ENCODE data around the gene GFM2. TPM values are rescaled to one million over a fixed set of nuclear protein-coding genes. Genes with fewer than 3 reads are reported as not detected.
"Not testable (repeated sequence)": the region's sequence is repeated elsewhere in the genome, so short reads cannot be mapped to it uniquely, and the experiment has no call there.

The GFM2 gene
- total RNA-seq, 1 donor from 2014 or later, result 32.0 TPM

DNA sequence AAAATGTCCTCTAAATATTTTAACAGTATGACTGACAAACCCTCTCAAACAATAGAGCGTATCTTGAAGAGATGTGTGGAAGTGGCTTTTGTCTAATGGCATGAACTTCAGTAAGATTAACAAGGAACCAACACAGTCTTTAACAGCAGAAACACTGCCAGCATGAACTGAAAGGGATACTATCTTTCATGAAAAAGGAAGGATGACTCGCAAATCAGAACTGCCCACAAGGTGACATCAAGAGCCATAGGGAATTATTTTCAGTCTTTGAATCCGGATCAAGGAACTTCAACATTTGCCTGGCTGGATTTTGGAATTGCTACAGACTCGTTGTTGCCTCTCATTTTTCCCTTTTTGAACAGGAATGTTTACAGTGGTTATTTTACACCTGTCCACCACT, 87.0 kb downstream of the GFM2 start:
- H3K4me3 Mint-ChIP-seq, result no peak overlapping the region
- H3K27ac Mint-ChIP-seq, result no peak overlapping the region
- H3K36me3 Mint-ChIP-seq, result no peaks in the 10 kb centered on the region
- H3K9me3 Mint-ChIP-seq, result no peaks in the 10 kb centered on the region
- no peak for DNase-seq (ENCODE audit: extremely low spot score, unreplicated experiment)
- TF ChIP-seq CTCF (conservative IDR thresholded peaks at IDR 0.05), result no peak
- H3K27me3 Mint-ChIP-seq, result no peaks in the 10 kb centered on the region
- H3K4me1 Mint-ChIP-seq (ENCODE audit: unreplicated experiment), result peaks cover 4% of the 10 kb centered on the region

DNA sequence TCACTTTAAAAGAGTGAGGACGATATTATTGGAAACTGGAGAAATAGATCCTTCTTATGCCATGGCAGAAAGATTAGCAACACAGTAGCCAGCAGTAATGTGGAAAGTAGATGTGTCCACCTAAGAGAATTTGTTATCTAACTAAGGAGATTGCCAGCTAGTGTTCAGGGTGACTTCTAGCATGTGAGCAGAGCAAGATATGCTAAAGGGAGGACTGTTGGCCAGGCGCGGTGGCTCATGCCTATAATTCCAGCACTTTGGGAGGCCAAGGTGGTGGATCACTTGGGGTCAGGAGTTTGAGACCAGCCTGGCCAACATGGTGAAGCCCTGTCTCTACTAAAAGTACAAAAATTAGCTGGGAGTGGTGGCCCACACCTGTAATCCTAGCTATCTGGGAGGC, 87.6 kb downstream of the GFM2 start:
- not testable (repeated sequence) for H3K27ac Mint-ChIP-seq; H3K4me1 Mint-ChIP-seq (ENCODE audit: unreplicated experiment); H3K9me3 Mint-ChIP-seq; H3K36me3 Mint-ChIP-seq; H3K4me3 Mint-ChIP-seq; DNase-seq (ENCODE audit: extremely low spot score, unreplicated experiment); H3K27me3 Mint-ChIP-seq

DNA sequence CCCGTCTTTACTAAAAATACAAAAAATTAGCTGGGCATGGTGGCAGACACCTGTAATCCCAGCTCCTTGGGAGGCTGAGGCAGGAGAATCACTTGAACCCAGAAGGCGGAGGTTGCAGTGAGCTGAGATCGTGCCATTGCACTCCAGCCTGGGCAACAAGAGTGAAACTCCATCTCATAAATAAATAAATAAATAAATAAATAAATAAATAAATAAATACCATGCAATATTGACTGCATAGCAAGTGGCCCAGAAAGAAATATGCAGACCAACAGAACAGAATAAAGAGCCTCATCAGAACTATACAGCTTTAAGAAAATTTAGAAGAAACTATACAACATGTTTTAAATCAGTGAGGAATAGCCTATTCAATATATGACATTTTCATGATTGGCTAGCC, 88.8 kb downstream of the GFM2 start:
- H3K36me3 Mint-ChIP-seq; H3K27me3 Mint-ChIP-seq; H3K4me1 Mint-ChIP-seq (ENCODE audit: unreplicated experiment); DNase-seq (ENCODE audit: extremely low spot score, unreplicated experiment); H3K27ac Mint-ChIP-seq; H3K4me3 Mint-ChIP-seq; H3K9me3 Mint-ChIP-seq: not testable (repeated sequence)

DNA sequence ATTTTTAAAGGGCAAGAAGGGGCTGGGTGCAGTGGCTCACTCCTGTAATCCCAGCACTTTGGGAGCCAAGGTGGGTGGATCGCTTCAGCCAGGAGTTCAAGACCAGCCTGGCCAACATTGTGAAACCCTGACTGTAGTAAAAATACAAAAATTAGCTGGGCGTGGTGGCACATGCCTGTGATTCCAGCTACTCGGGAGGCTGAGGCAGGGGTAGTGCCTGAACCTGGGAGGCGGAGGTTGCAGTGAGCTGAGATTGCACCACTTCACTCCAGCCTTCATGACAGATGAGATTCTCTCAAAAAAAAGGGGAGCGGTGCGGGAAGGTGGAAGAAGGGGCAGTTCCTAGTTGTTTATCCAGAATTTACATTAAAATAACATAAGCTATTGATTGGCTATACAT, 90.5 kb downstream of the GFM2 start:
- not testable (repeated sequence) for H3K4me3 Mint-ChIP-seq; H3K27ac Mint-ChIP-seq; DNase-seq (ENCODE audit: extremely low spot score, unreplicated experiment); H3K9me3 Mint-ChIP-seq; H3K36me3 Mint-ChIP-seq; H3K27me3 Mint-ChIP-seq
- peaks cover 13% of the 10 kb centered on the region for H3K4me1 Mint-ChIP-seq (ENCODE audit: unreplicated experiment)

GRCh38 chr5:74673011-74673790, 93.7 kb downstream of the GFM2 start:
- H3K4me3 Mint-ChIP-seq, result no peak overlapping the region
- no peaks in the 10 kb centered on the region for H3K9me3 Mint-ChIP-seq
- peaks cover 26% of the 10 kb centered on the region for H3K4me1 Mint-ChIP-seq (ENCODE audit: unreplicated experiment)
- H3K36me3 Mint-ChIP-seq, result no peaks in the 10 kb centered on the region
- no peak for DNase-seq (ENCODE audit: extremely low spot score, unreplicated experiment)
- H3K27me3 Mint-ChIP-seq, result no peaks in the 10 kb centered on the region
- no peak overlapping the region for H3K27ac Mint-ChIP-seq
- TF ChIP-seq CTCF (conservative IDR thresholded peaks at IDR 0.05), result peak; percentile 70

- H3K27me3 Mint-ChIP-seq, result no peaks in the 10 kb centered on the region
- DNase-seq (ENCODE audit: extremely low spot score, unreplicated experiment), result no peak
- H3K27ac Mint-ChIP-seq, result no peak overlapping the region
- H3K9me3 Mint-ChIP-seq, result no peaks in the 10 kb centered on the region
- peaks cover 26% of the 10 kb centered on the region for H3K4me1 Mint-ChIP-seq (ENCODE audit: unreplicated experiment)
- no peaks in the 10 kb centered on the region for H3K36me3 Mint-ChIP-seq
- TF ChIP-seq CTCF (conservative IDR thresholded peaks at IDR 0.05), result no peak
- H3K4me3 Mint-ChIP-seq, result no peak overlapping the region
Measured at GRCh38 chr5:74672215-74672877, 94.6 kb downstream of the GFM2 start.

Other genes with a start within 250 kb of the GFM2 start
- 83.2 and 96.8 TPM in 2 replicates for gene ENC1, start 126.4 kb downstream of the GFM2 start, total RNA-seq (ENCODE audit: low replicate concordance)
- 76.6 and 114 TPM in 2 replicates for gene HEXB, start 81.9 kb downstream of the GFM2 start, total RNA-seq (ENCODE audit: low replicate concordance)
- 73.5 and 77.2 TPM in 2 replicates for gene NSA2, start 132 bp upstream of the GFM2 start, total RNA-seq (ENCODE audit: low replicate concordance)
- gene FAM169A, start 99.3 kb upstream of the GFM2 start, total RNA-seq (ENCODE audit: low replicate concordance), result 14.5 and 25.4 TPM in 2 replicates